GM12865 (cell line): ENCODE results near the gene SCAF4.
A peak's percentile ranks its signal among the peaks of the same experiment; 100 is the strongest.

Experiments
- DNase-seq: peaks from one replicate; pipeline ENCODE4 v3.0.0; 2010; ENCODE audit warnings: low read depth
- H3K4me3 ChIP-seq: 2 replicates; pipeline ENCODE4 v1.5.1; 2011; ENCODE audit warnings: mild to moderate bottlenecking, low read depth, low read length, control low read depth
- CTCF ChIP-seq: IDR thresholded peaks from 2 replicates; pipeline ENCODE4 v1.5.1; 2011; ENCODE audit warnings: low read length, control low read depth, low read depth, inconsistent platforms; ENCODE audit not compliant: insufficient read depth; ENCODE audit errors: missing control alignments

Gene SCAF4

GRCh38 chr21:31675960-31676359 is 56.0 kb downstream of the SCAF4 start:
- TF ChIP-seq CTCF = no peak
- H3K4me3 ChIP-seq = no peak overlapping the region
- no peak for DNase-seq

GRCh38 chr21:31675318-31675717 is 56.6 kb downstream of the SCAF4 start:
- no peak for DNase-seq
- TF ChIP-seq CTCF = no peak
- no peak overlapping the region for H3K4me3 ChIP-seq

- no peak for DNase-seq
- no peak overlapping the region for H3K4me3 ChIP-seq
- TF ChIP-seq CTCF = no peak
Observed at GRCh38 chr21:31673321-31673912, 58.5 kb downstream of the SCAF4 start.

- no peak overlapping the region for H3K4me3 ChIP-seq
- DNase-seq = no peak
- no peak for TF ChIP-seq CTCF
Observed at GRCh38 chr21:31671931-31672330, 60.0 kb downstream of the SCAF4 start.

- no peak for DNase-seq
- TF ChIP-seq CTCF = no peak
- no peak overlapping the region for H3K4me3 ChIP-seq
Observed at GRCh38 chr21:31671146-31671716, 60.7 kb downstream of the SCAF4 start.

- TF ChIP-seq CTCF = no peak
- no peak for DNase-seq
- no peak overlapping the region for H3K4me3 ChIP-seq
Observed at GRCh38 chr21:31670070-31670469, 61.8 kb downstream of the SCAF4 start.

GRCh38 chr21:31668651-31669491 is 63.0 kb downstream of the SCAF4 start:
- peak; percentile 15 for DNase-seq
- no peak overlapping the region for H3K4me3 ChIP-seq
- no peak for TF ChIP-seq CTCF
